Suprapubic skin (tissue), 4 donors: ENCODE data around the gene GALNT13.

Source experiments
- CTCF ChIP-seq, 2 donors: fragments of 200-600 bp in 1 of 2; fragments of 450-650 bp in 1 of 2; sonication (generic) in 1 of 2; IDR thresholded peaks; one replicate each; pipeline ENCODE4 v1.5.1; 2016 to 2019; ENCODE audit warnings: antibody characterized with exemption in 2 of 2, mild to moderate bottlenecking in 1 of 2, moderate library complexity in 1 of 2
- EP300 ChIP-seq: sonication (generic); formaldehyde crosslinking; IDR thresholded peaks from one replicate; pipeline ENCODE4 v1.6.1; 2017; ENCODE audit warnings: antibody characterized with exemption
- POLR2A ChIP-seq, 2 donors: fragments of 450-650 bp; IDR thresholded peaks; one replicate each; pipeline ENCODE4 v1.6.1; 2017; ENCODE audit warnings: antibody characterized with exemption in 2 of 2, mild to moderate bottlenecking in 2 of 2, moderate library complexity in 2 of 2
- POLR2AphosphoS5 ChIP-seq, 3 donors: sonication (generic); formaldehyde crosslinking; IDR thresholded peaks; one replicate each; pipeline ENCODE4 v1.6.1; 2017; ENCODE audit warnings: antibody characterized with exemption in 3 of 3

DNA sequence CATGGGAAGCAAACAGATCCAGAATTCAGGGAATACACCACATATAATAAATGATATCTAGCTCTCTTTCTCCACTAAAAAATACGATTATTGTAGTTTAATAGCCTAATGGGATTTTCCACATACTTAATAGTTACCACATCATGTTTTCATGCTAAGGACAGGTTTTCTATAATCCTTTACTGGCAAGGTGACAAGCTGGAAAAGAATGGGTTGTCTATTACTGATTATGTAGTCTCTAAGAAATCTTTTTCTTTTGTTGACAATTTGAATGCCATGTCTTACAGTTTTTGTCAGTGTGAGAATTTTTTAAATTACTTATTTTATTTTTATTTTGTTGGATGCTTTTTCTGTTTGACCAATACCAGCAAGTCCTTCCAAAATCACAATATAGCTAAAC lies 177.8 kb downstream of the GALNT13 start:
- no peak for TF ChIP-seq CTCF (IDR thresholded peaks at IDR 0.05)
- TF ChIP-seq POLR2A (IDR thresholded peaks at IDR 0.05), result no peak
- no peak for TF ChIP-seq POLR2AphosphoS5 (IDR thresholded peaks at IDR 0.05)
- TF ChIP-seq EP300, result no peak
